ENCODE measurements around the gene NOD1.
"Not testable (repeated sequence)": the region's sequence is repeated elsewhere in the genome, so short reads cannot be mapped to it uniquely, and the experiment has no call there.

The NOD1 gene

GRCh38 chr7:30411173-30411572 lies 67.4 kb downstream of the NOD1 start:
- DNase-seq: no peak

DNA sequence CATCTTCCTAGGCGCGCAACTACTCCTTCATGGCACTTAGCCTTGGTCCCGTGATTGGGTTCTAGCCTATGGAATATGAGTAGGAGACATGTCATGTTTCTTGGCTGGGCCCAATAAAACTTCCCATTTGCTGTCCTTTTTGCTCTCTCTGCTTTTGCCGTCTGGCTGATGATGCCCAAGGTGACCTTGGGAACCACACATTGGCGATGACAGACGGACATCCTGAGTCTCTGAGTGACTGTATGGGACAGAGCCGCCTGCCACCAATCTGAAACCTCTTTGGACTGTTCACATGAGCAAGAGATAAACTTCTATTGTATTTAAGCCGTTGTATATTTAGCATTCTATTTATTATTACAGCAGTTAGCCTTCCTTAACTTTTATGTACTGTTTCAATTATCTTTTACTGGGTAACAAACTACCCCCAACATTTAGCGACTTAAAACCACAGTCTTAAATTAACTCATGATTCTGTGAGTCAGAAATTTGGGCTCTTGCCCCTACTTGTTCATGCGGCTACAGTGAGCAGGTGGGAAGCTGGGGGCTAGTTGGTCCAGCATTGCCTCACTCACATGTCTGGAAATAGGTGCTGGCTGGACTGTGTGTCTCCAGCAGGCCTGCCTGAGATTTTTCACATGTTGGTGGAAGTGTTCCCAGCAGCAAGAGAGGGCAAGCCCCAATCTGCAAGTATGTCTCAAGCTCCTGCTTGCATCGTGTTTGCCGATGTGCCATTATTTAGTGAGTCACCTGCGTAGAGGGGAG lies 71.7 kb downstream of the NOD1 start:
- DNase-seq: no peak

GRCh38 chr7:30405179-30405578 lies 73.4 kb downstream of the NOD1 start:
- DNase-seq: no peak

DNA sequence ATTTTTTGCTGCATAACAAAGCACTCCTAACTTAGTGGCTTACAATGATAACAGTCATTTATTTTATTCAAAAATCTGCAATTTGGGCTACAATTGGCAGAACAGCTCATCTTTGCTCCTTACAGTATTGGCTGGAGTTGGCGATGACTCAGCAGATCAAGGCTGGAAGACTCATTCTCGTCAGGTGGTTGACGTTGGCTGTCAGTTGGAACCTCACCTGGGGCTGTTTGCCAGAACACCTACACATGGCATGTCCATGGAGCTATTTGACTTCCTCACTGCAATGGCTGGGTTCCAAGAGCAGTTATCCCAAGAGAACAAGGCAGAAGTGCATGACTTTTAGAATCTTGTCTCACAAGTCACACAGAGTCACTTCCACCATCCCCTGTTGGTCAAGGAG lies 75.1 kb downstream of the NOD1 start:
- DNase-seq: no peak

GRCh38 chr7:30396389-30396788 lies 82.2 kb downstream of the NOD1 start:
- DNase-seq: no peak

GRCh38 chr7:30395676-30396075 lies 82.9 kb downstream of the NOD1 start:
- no peak for DNase-seq

GRCh38 chr7:30391806-30392205 lies 86.8 kb downstream of the NOD1 start:
- no peak for DNase-seq

GRCh38 chr7:30390736-30391636 lies 87.6 kb downstream of the NOD1 start:
- no peak for DNase-seq

- no peak for DNase-seq
These were observed 88.8 kb downstream of the NOD1 start for GRCh38 chr7:30389791-30390190.

DNA sequence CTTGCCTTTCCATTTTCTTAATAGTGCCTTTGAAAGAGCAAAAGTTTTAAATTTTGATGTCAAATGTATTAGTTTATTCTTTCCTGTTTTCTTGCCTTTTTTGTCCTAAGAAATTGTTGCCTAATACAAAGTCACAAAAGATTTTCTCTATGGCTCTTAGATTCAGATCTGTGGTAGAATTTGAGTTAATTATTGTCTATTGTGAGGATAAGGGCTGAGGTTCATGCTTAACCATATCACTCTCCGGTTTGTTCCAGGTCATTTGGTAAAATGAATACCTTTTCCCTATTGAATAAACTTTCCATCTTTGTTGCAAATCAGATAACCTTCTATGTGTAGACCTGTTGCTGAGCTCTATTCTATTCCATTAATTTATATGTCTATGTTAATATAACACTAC lies 96.0 kb downstream of the NOD1 start:
- no peak for DNase-seq

GRCh38 chr7:30380824-30381223 lies 97.8 kb downstream of the NOD1 start:
- not testable (repeated sequence) for DNase-seq

DNA sequence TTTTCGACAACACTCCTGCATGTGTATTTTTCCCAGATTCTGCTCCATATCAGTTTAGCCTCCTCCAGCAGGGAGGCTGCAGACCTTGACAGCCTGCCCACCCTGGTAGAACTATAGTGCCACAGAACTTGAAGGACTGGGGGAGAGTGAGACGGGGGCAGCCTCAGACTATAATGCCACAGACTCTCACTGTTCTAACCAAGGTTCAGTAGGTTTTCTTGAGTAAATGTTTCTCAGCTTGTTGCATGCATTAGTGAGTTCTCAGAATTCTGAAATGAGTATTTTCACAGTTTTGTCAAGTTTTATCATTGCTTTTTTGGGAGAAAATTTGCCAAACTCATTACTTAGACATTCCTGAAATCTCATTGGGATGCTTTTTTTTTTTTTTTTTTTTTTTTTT lies 98.3 kb downstream of the NOD1 start:
- DNase-seq: no peak

DNA sequence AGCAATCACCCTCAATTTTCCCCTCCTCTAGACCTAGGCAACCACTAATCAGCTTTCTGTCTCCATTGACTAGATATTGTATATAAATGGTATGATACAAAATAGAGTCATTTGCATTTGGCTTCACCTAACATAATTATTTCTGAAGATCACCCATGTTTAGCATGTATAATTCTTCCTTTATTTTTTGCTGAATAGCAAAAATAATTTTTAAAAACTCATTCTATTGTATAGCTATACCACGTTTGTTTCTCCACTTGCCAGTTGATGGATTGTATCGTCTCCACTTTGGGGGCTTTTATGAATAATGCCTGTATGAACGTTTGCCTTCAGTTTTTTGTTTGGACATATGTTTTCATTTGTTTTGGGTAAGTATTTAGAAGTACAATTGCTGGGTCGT lies 98.8 kb downstream of the NOD1 start:
- DNase-seq: no peak

GRCh38 chr7:30379131-30379530 lies 99.5 kb downstream of the NOD1 start:
- DNase-seq: no peak

- DNase-seq: no peak
These were observed 100.3 kb downstream of the NOD1 start for GRCh38 chr7:30378275-30378674.

All from islet precursor cell (in vitro differentiated cells).